Esophagus muscularis mucosa (tissue), 4 donors: ENCODE measurements around the gene KRT80. TPM values are rescaled to one million over a fixed set of nuclear protein-coding genes. Genes with fewer than 3 reads are reported as not detected.

Source experiments
- DNase-seq: peaks from one replicate; pipeline ENCODE4 v3.0.0-alpha.2; 2017; ENCODE audit errors: extremely low spot score
- H3K27ac ChIP-seq, 4 donors: fragments of 200-600 bp; sonication (generic); replicated peaks in 1 of 4; 1 replicate in 3 of 4; 2 replicates in 1 of 4; pipeline ENCODE4 v1.5.1; 2016 to 2019; ENCODE audit warnings: mild to moderate bottlenecking in 1 of 4
- H3K27me3 ChIP-seq, 4 donors: fragments of 200-600 bp; sonication (generic); one replicate each; pipeline versions ENCODE4 v1.5.1 to v1.6.0; 2016 to 2019
- H3K36me3 ChIP-seq, 4 donors: fragments of 200-600 bp; sonication (generic); one replicate each; pipeline ENCODE4 v1.5.1; 2016 to 2019
- H3K4me1 ChIP-seq, 4 donors: fragments of 200-600 bp; sonication (generic); one replicate each; pipeline ENCODE4 v1.5.1; 2016 to 2019
- H3K4me3 ChIP-seq, 4 donors: fragments of 200-600 bp; sonication (generic); 1 replicate in 2 of 4; 2 replicates in 2 of 4; pipeline ENCODE4 v1.5.1; 2016 to 2019; ENCODE audit warnings: mild to moderate bottlenecking in 4 of 4, moderate library complexity in 1 of 4
- H3K9me3 ChIP-seq, 4 donors: fragments of 200-600 bp; sonication (generic); 1 replicate in 3 of 4; 2 replicates in 1 of 4; pipeline ENCODE4 v1.5.1; 2016 to 2019
- EP300 ChIP-seq: sonication (generic); formaldehyde crosslinking; IDR thresholded peaks from one replicate; pipeline ENCODE4 v1.6.1; 2017; ENCODE audit warnings: antibody characterized with exemption
- POLR2A ChIP-seq: fragments of 450-650 bp; IDR thresholded peaks from one replicate; pipeline ENCODE4 v1.6.1; 2017; ENCODE audit warnings: antibody characterized with exemption, moderate library complexity, mild to moderate bottlenecking, low read depth
- POLR2AphosphoS5 ChIP-seq, 2 donors: sonication (generic); formaldehyde crosslinking; IDR thresholded peaks; one replicate each; pipeline ENCODE4 v1.6.1; 2017; ENCODE audit warnings: antibody characterized with exemption in 2 of 2
- WGBS: methylation state at CpG from one replicate; pipeline ENCODE4 v1.1.5; 2018; 5-methylcytosine and 5-hydroxymethylcytosine counted together
- intact Hi-C: fragments of 100-400 bp; cut with DNase I; formaldehyde crosslinking; loops from one replicate; pipeline ENCODE4 v1.15.1; 2023
- total RNA-seq, 4 donors: library from RNA; depleted of rRNA; stranded (reverse); fragments of >200 nt; gene quantifications; one replicate each; pipeline versions ENCODE4 v1.1.0 to v1.2.1, GENCODE V29; 2016
- TF ChIP-seq, protein P1 (sequence below), 3 experiments: fragments of 200-600 bp in 2 of 3; fragments of 450-650 bp in 1 of 3; sonication (generic) in 2 of 3; IDR thresholded peaks; one replicate each; pipeline ENCODE4 v1.5.1; 2017 to 2019; ENCODE audit warnings: antibody characterized with exemption in 3 of 3, mild to moderate bottlenecking in 2 of 3, moderate library complexity in 1 of 3

Gene KRT80
- total RNA-seq, 4 donors from 2014 or later, result 0.11 TPM; not detected in 3

DNA sequence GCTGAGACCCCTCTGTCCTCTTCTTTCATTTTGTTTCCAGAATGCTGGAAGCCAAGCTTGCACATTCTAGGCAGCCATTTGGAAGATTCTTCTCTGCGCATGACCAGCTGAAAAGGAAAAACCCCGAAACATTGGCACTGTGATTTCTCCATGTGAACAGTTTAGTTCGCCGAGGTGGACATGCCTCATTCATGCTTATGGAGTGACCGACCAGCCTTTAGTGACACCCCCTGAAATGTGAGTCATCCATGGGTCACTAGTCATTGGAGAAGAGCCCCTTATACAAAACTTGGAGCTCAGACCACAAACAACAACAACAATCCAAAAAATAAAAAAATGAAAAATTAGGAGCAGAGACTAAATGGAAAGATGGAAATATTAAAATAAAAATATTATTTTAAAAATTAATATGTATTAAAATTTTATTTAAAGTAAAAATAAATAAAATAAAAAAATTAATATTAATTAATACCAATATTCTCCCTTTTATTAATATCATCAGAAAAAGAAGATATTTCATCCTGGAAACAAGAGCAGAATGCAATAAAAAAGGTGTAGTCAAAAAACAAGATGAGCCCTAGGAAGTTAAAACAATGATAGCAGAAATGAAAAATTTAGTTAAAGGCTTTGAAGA, 31.7 kb upstream of the KRT80 start:
- H3K27ac ChIP-seq, result no peak overlapping the region
- H3K9me3 ChIP-seq, result no peaks in the 10 kb centered on the region
- H3K36me3 ChIP-seq, result no peaks in the 10 kb centered on the region
- no peak overlapping the region for H3K4me3 ChIP-seq
- TF ChIP-seq POLR2A (no peak), EP300 (no peak), POLR2AphosphoS5 (IDR thresholded peaks at IDR 0.05) (no peak)
- TF ChIP-seq, protein P1, sequence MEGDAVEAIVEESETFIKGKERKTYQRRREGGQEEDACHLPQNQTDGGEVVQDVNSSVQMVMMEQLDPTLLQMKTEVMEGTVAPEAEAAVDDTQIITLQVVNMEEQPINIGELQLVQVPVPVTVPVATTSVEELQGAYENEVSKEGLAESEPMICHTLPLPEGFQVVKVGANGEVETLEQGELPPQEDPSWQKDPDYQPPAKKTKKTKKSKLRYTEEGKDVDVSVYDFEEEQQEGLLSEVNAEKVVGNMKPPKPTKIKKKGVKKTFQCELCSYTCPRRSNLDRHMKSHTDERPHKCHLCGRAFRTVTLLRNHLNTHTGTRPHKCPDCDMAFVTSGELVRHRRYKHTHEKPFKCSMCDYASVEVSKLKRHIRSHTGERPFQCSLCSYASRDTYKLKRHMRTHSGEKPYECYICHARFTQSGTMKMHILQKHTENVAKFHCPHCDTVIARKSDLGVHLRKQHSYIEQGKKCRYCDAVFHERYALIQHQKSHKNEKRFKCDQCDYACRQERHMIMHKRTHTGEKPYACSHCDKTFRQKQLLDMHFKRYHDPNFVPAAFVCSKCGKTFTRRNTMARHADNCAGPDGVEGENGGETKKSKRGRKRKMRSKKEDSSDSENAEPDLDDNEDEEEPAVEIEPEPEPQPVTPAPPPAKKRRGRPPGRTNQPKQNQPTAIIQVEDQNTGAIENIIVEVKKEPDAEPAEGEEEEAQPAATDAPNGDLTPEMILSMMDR (IDR thresholded peaks at IDR 0.05), result no peak
- 96% methylated on average over 5 of the region's 5 CpGs for WGBS
- H3K4me1 ChIP-seq, result no peaks in the 10 kb centered on the region
- no peak for DNase-seq
- intact Hi-C loops, result loop anchor here (5.0 kb wide), 1 partner anchor 54 kb away; no protein-coding TSS in a partner anchor
- peaks cover 0 to 38% (median 2%) of the 10 kb centered on the region in 4 donors for H3K27me3 ChIP-seq

DNA sequence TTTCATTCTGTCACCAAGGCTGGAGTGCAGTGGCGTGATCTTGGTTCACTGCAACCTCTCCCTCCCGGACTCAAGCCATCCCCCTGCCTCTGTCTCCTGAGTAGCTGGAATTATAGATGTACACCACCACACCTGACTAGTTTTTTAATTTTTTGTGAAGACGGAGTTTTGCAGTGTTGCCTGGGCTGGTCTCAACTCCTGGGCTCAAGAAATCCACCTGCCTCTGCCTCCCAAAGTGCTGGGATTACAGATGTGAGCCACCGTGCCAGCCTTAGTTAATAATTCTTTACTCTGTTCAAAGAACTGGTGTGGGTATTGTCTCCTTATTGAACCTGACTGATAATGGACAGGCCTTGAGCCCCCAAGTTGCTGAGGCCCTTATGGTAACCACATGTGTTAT, 30.9 kb upstream of the KRT80 start:
- TF ChIP-seq EP300, result no peak
- no peak for TF ChIP-seq POLR2A
- no peak for TF ChIP-seq POLR2AphosphoS5 (IDR thresholded peaks at IDR 0.05)
- TF ChIP-seq, protein P1 (IDR thresholded peaks at IDR 0.05), result no peak
- Histone ChIP-seq H3K27ac (no peak overlapping the region), H3K9me3 (no peaks in the 10 kb centered on the region), H3K36me3 (no peaks in the 10 kb centered on the region), H3K27me3 (peaks cover 0 to 38% (median 2%) of the 10 kb centered on the region in 4 donors), H3K4me3 (no peak overlapping the region), H3K4me1 (no peaks in the 10 kb centered on the region)
- WGBS, result 92% methylated on average over 4 of the region's 4 CpGs
- DNase-seq, result no peak
- intact Hi-C loops, result loop anchor here (5.0 kb wide), 1 partner anchor 55 kb away; no protein-coding TSS in a partner anchor

DNA sequence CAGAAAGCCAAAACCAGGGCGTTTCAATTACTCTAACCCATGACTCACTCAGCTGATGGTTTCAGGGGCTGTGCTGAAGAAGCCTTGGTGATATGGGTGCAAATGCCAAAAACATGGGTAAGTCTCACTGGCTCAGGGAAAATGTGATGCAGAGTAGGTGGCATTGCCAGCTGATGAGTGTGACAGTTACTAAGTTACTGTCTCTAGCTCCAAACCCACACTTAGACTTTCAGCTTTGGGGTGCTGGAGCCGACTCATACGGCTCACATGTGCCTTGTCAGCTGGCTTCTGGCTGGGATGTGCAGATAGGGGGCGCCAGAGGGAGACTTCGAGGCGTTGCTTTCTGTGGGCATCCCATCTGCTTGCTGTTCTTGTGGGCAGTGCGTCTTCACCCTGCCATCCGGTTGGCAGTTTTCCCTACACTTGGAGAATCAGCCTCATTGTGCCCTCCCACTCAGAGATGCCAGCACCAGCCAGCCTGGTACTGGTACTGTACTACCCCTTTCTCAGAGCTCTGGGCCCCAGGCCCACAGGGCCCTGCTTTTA, 30.2 kb upstream of the KRT80 start:
- 18% methylated on average over 8 of the region's 8 CpGs for WGBS
- no peaks in the 10 kb centered on the region for H3K9me3 ChIP-seq
- intact Hi-C loops, result loop anchor here (5.0 kb wide), 1 partner anchor 55 kb away; no protein-coding TSS in a partner anchor
- peaks cover 0 to 5% (median 4%) of the 10 kb centered on the region in 4 donors for H3K4me1 ChIP-seq
- H3K4me3 ChIP-seq, result no peak overlapping the region
- no peak for DNase-seq
- TF ChIP-seq, protein P1 (IDR thresholded peaks at IDR 0.05), result peak in 2 of 3 experiments; percentile 21 to 37
- TF ChIP-seq EP300, result no peak
- H3K27ac ChIP-seq, result no peak overlapping the region
- H3K36me3 ChIP-seq, result no peaks in the 10 kb centered on the region
- peaks cover 0 to 38% (median 2%) of the 10 kb centered on the region in 4 donors for H3K27me3 ChIP-seq

DNA sequence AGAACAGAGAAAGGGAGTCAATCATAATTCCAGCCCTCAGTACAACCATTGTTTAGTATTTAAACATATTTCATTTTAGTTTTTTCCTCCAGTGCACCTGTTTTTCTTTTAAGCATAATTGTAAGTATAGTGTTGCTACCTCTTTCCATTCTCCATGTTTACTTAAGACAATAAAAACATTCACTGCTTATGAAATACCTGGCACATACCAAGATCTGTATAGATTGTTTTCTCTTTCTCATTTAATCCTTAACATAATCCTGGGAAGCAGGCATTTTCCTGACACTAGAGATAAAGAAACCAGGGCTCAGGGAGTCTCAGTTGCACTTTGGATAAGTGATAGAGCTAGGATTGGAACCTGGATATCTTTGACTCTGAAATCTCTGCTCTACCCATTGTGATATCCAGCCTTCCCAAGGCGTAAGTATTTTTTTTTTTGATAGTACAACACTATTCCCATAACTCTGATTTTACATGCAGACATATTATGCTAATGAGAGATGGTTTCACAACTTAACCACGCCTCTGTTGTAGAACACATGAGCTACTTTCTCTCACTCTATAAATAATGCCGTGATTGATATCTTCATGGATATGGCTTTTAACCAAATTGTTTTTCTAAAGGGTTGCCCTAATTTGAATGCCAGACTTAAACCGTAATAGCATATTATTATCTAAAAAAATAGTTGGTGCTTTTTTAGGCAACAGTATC, 29.4 kb upstream of the KRT80 start:
- H3K4me1 ChIP-seq, result peaks cover 4 to 13% (median 5%) of the 10 kb centered on the region in 4 donors

More for the DNA sequence above, 29.4 kb upstream of the KRT80 start:
- 97% methylated on average over 4 of the region's 4 CpGs for WGBS
- Histone ChIP-seq H3K4me3 (no peak overlapping the region), H3K27me3 (peaks cover 0 to 38% (median 2%) of the 10 kb centered on the region in 4 donors), H3K36me3 (no peaks in the 10 kb centered on the region), H3K27ac (no peak overlapping the region), H3K9me3 (no peaks in the 10 kb centered on the region)
- intact Hi-C loops, result loop anchor here (5.0 kb wide), 1 partner anchor 56 kb away; no protein-coding TSS in a partner anchor
- DNase-seq, result no peak
- no peak for TF ChIP-seq EP300
- TF ChIP-seq POLR2A, result no peak
- TF ChIP-seq POLR2AphosphoS5 (IDR thresholded peaks at IDR 0.05), result no peak
- TF ChIP-seq, protein P1 (IDR thresholded peaks at IDR 0.05), result no peak
